Measurements from ENCODE around the gene ANKS6. TPM values are rescaled to one million over a fixed set of nuclear protein-coding genes. Genes with fewer than 3 reads are reported as not detected.
A peak's percentile ranks its signal among the peaks of the same experiment; 100 is the strongest.

Gene ANKS6
- total RNA-seq, 1 donor from 2014 or later = 26.7 TPM

DNA sequence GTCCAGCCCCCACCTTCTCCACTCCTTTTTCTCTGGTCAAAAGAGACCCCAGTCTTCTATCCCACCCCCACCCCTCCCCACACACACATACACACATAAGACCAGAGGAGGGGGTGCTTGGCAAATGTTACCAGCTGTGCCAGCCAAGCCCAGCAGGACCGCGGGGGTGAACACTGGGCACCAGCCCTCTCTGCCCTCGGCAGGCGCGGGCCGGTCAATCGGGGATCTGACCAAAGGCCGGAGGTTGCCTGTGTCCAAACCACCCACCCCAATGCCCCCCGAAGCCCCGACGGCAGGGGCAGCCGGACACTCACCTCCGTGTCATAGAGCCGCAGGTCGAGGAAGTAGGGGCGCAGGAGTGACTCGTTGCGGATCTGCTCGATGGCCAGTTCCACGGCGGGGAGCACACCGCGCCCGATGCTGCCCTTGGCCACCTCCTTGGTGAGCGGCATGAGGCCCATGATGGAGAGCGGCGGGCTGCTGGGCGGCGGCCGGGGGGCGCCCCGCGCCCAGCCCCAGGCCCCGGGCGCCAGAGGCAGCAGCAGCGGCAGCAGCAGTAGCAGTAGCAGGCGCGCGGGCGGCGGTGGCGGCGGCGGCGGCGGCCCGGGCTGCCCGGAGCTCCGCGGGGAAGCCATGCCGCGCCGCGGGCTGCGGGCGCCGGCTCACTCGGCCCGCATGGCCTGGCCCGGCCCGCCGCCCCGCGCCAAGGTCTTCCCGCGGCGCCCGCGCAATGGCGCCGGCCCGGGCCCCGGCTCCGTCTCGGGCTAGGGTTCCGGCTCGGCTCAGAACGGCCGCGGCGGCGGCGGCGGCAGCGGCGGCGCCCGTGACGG lies 88.0 kb downstream of the ANKS6 start:
- H3K4me1 ChIP-seq = peaks cover 5% of the 10 kb centered on the region
- no peak overlapping the region for H3K4me3 ChIP-seq
- TF ChIP-seq CTCF (IDR thresholded peaks at IDR 0.05) = no peak
- H3K36me3 ChIP-seq = no peaks in the 10 kb centered on the region
- H3K27me3 ChIP-seq = peaks cover 74% of the 10 kb centered on the region
- no peaks in the 10 kb centered on the region for H3K9me3 ChIP-seq
- no peak for ATAC-seq
- intact Hi-C loops (cut with DNase I) = no loop called here
- H3K27ac ChIP-seq = no peak overlapping the region
- no peak for DNase-seq

- TF ChIP-seq CTCF (IDR thresholded peaks at IDR 0.05) = peak; percentile 30
- peak; percentile 79 for ATAC-seq
Measured at GRCh38 chr9:98707166-98708102, 88.9 kb downstream of the ANKS6 start.

DNA sequence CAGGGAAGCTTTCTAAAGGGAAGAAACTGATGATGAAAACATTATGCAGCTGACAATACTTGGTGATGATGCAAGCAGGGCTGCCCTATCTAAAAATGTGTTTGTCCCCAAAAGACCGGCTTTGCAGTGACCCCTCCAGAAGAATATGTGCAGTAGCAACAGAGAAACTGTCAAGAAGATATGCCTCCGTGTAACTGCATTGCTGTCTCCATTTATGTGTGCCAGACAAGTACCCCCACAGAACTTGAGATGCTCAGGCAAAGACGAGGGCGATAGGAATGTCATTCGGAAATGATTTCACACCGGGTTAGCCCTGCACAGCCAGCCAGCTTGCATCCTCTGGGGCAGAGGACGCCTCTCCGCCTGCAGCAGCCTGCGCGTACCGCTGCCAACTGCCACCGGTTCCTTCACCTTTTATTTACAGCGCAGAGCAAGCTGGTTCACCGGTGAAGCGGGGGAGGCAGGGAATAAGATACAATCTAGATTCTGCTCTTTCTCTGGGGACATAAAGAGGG lies 89.6 kb downstream of the ANKS6 start:
- Histone ChIP-seq H3K27me3 (peaks cover 79% of the 10 kb centered on the region), H3K36me3 (no peaks in the 10 kb centered on the region), H3K4me3 (no peak overlapping the region), H3K9me3 (no peaks in the 10 kb centered on the region), H3K27ac (no peak overlapping the region), H3K4me1 (peaks cover 5% of the 10 kb centered on the region)
- ATAC-seq = no peak
- DNase-seq = no peak
- no peak for TF ChIP-seq CTCF (IDR thresholded peaks at IDR 0.05)
- intact Hi-C loops (cut with DNase I) = no loop called here

More at GRCh38 chr9:98707166-98708102, 88.9 kb downstream of the ANKS6 start:
- Histone ChIP-seq H3K9me3 (no peaks in the 10 kb centered on the region), H3K27me3 (peaks cover 76% of the 10 kb centered on the region), H3K4me3 (no peak overlapping the region), H3K36me3 (no peaks in the 10 kb centered on the region), H3K4me1 (peaks cover 5% of the 10 kb centered on the region), H3K27ac (no peak overlapping the region)
- intact Hi-C loops (cut with DNase I) = no loop called here
- peak; percentile 70 for DNase-seq

GRCh38 chr9:98702835-98703380 lies 93.4 kb downstream of the ANKS6 start:
- Histone ChIP-seq H3K36me3 (no peaks in the 10 kb centered on the region), H3K4me1 (peaks cover 5% of the 10 kb centered on the region), H3K9me3 (no peaks in the 10 kb centered on the region), H3K4me3 (no peak overlapping the region), H3K27me3 (peaks cover 49% of the 10 kb centered on the region), H3K27ac (no peak overlapping the region)
- TF ChIP-seq CTCF (IDR thresholded peaks at IDR 0.05) = no peak
- DNase-seq (no peak), ATAC-seq (no peak)
- intact Hi-C loops (cut with DNase I) = no loop called here

- intact Hi-C loops (cut with DNase I) = no loop called here
- peaks cover 43% of the 10 kb centered on the region for H3K27me3 ChIP-seq
- DNase-seq = no peak
- peaks cover 2% of the 10 kb centered on the region for H3K4me1 ChIP-seq
- no peak overlapping the region for H3K27ac ChIP-seq
- no peak for ATAC-seq
- no peak for TF ChIP-seq CTCF (IDR thresholded peaks at IDR 0.05)
- no peaks in the 10 kb centered on the region for H3K36me3 ChIP-seq
- H3K9me3 ChIP-seq = no peaks in the 10 kb centered on the region
- no peak overlapping the region for H3K4me3 ChIP-seq
Measured at GRCh38 chr9:98702340-98702739, 94.0 kb downstream of the ANKS6 start.

All from upper lobe of right lung (tissue), 1 donor.